Measurements from ENCODE around the gene GAMT. TPM values are rescaled to one million over a fixed set of nuclear protein-coding genes. Genes with fewer than 3 reads are reported as not detected.

Gene GAMT
- total RNA-seq, 1 donor from 2014 or later = 13.5 TPM

GRCh38 chr19:1353144-1353543, 48.2 kb downstream of the GAMT start:
- intact Hi-C loops (cut with micrococcal nuclease) = no loop called here

- intact Hi-C loops (cut with micrococcal nuclease) = no loop called here
These were observed 49.9 kb downstream of the GAMT start for GRCh38 chr19:1351381-1351851.

- intact Hi-C loops (cut with micrococcal nuclease) = no loop called here
These were observed 50.5 kb downstream of the GAMT start for GRCh38 chr19:1350867-1351266.

GRCh38 chr19:1349211-1349610, 52.1 kb downstream of the GAMT start:
- intact Hi-C loops (cut with micrococcal nuclease) = no loop called here

Other genes with a start within 250 kb of the GAMT start
- gene SBNO2, start 227.3 kb downstream of the GAMT start, total RNA-seq = 164 and 179 TPM in 2 replicates
- 68.7 and 77.1 TPM in 2 replicates for gene STK11, start 195.8 kb downstream of the GAMT start, total RNA-seq
- gene CBARP, start 163.5 kb downstream of the GAMT start, total RNA-seq = 0.10 TPM in 1 of 2 replicates, not detected in the other
- 161 and 183 TPM in 2 replicates for gene ATP5F1D, start 159.8 kb downstream of the GAMT start, total RNA-seq
- 106 and 107 TPM in 2 replicates for gene MIDN, start 153.0 kb downstream of the GAMT start, total RNA-seq
- 208 and 213 TPM in 2 replicates for gene CIRBP, start 132.2 kb downstream of the GAMT start, total RNA-seq
- 55.8 and 64.6 TPM in 2 replicates for gene FAM174C, start 126.0 kb downstream of the GAMT start, total RNA-seq
- not detected in 2 replicates for gene EFNA2, start 115.7 kb downstream of the GAMT start, total RNA-seq
- gene NDUFS7, start 17.6 kb downstream of the GAMT start, total RNA-seq = 104 and 109 TPM in 2 replicates
- 211 and 223 TPM in 2 replicates for gene DAZAP1, start 6.0 kb upstream of the GAMT start, total RNA-seq
- 1,137 and 1,164 TPM in 2 replicates for gene RPS15, start 36.9 kb upstream of the GAMT start, total RNA-seq
- gene APC2, start 48.6 kb upstream of the GAMT start, total RNA-seq = 0.15 and 0.29 TPM in 2 replicates
- gene C19orf25, start 77.7 kb upstream of the GAMT start, total RNA-seq = 43.1 and 45.2 TPM in 2 replicates
- 1.0 and 1.5 TPM in 2 replicates for gene PCSK4, start 88.8 kb upstream of the GAMT start, total RNA-seq
- 1.0 and 1.7 TPM in 2 replicates for gene REEP6, start 89.6 kb upstream of the GAMT start, total RNA-seq
- gene ADAMTSL5, start 111.5 kb upstream of the GAMT start, total RNA-seq = 2.5 and 3.2 TPM in 2 replicates
- not detected in 2 replicates for gene PLK5, start 122.5 kb upstream of the GAMT start, total RNA-seq
- 7.6 and 8.3 TPM in 2 replicates for gene MEX3D, start 166.8 kb upstream of the GAMT start, total RNA-seq
- gene MBD3, start 191.3 kb upstream of the GAMT start, total RNA-seq = 90.7 and 93.2 TPM in 2 replicates
- gene UQCR11, start 203.9 kb upstream of the GAMT start, total RNA-seq = 167 and 185 TPM in 2 replicates

Measured in T-helper 1 cell treated with Interleukin-12 subunit alpha and Interleukin-12 subunit beta and Interleukin-4 antibody, amounts not matched to agents 30 ng/mL and 1 ng/mL, for 36 hours (primary cell).